ENCODE data around the gene ZNF639.
"Not testable (repeated sequence)": the region's sequence is repeated elsewhere in the genome, so short reads cannot be mapped to it uniquely, and the experiment has no call there.

Gene ZNF639

GRCh38 chr3:179322286-179323196 is at the start of gene ZNF639:
Gene ZNF639 (plus strand): TSS chr3:179323031. CDS start chr3:179328294, 5,263 bp downstream.
- peak; percentile 92 for TF ChIP-seq CTCF (IDR thresholded peaks at IDR 0.05; ENCODE audit: borderline replicate concordance, insufficient read depth, low read depth, low read length)
- peak within 1 kb of the TSS; percentile 91 for H3K4me3 ChIP-seq (ENCODE audit: low read depth, low read length)

DNA sequence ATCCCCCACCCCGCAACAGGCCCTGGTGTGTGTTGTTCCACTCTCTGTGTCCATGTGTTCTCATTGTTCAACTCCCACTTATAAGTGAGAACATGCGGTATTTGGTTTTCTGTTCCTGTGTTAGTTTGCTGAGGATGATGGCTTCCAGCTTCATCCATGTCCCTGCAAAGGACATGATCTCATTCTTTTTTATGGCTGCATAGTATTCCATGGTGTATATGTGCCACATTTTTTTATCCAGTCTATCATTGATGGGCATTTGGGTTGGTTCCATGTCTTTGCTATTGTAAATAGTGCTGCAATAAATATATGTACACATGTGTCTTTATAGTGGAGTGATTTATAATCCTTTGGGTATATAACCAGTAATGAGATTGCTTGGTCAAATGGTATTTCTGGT is 48.4 kb upstream of the ZNF639 start:
- H3K4me3 ChIP-seq (ENCODE audit: low read depth, low read length), result not testable (repeated sequence)

DNA sequence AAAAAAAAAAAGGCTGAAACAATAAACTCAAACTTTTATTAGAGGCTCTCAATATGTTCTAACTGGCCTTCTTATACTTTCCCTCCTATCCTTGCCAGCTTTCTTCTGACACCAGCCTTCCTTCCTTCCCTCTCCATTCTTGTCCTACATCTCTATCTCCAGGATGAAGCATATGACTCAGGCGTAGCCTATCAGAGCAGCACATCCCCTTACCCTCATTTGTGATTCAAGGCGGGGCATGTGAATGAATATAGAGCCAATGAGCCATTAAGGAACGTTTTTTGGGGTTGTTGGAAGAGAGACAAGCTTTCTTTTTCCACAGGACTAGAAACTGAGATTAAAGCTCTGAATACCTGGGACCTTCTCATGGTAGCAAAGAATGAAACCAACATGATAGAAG is 46.8 kb upstream of the ZNF639 start:
- no peak overlapping the region for H3K4me3 ChIP-seq (ENCODE audit: low read depth, low read length)
- no peak for TF ChIP-seq CTCF (IDR thresholded peaks at IDR 0.05; ENCODE audit: borderline replicate concordance, insufficient read depth, low read depth, low read length)

DNA sequence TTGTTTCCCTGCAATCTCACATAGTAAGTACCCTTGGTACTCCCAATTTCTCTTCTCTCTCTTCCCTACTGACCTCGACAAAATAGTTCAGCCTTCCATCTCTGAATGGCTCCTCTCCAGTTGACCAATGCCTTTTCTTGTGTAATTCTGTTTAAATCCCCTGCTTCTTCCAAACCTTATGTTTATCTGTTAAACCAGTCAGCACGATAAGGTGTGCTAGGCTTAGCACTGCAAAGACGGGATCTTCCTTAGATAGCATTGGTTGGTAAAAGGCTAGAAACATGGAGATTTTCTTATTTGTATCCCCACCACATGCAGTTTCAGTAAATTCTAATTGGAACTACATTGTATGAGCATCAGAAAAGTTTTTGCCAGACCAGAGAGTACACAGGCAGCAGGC is 46.1 kb upstream of the ZNF639 start:
- H3K4me3 ChIP-seq (ENCODE audit: low read depth, low read length), result no peak overlapping the region
- no peak for TF ChIP-seq CTCF (IDR thresholded peaks at IDR 0.05; ENCODE audit: borderline replicate concordance, insufficient read depth, low read depth, low read length)

- H3K4me3 ChIP-seq (ENCODE audit: low read depth, low read length), result no peak overlapping the region
- TF ChIP-seq CTCF (IDR thresholded peaks at IDR 0.05; ENCODE audit: borderline replicate concordance, insufficient read depth, low read depth, low read length), result no peak
Measured at GRCh38 chr3:179278151-179278550, 44.7 kb upstream of the ZNF639 start.

GRCh38 chr3:179278932-179279693 is 43.7 kb upstream of the ZNF639 start:
- H3K4me3 ChIP-seq (ENCODE audit: low read depth, low read length), result no peak overlapping the region
- TF ChIP-seq CTCF (IDR thresholded peaks at IDR 0.05; ENCODE audit: borderline replicate concordance, insufficient read depth, low read depth, low read length), result no peak

DNA sequence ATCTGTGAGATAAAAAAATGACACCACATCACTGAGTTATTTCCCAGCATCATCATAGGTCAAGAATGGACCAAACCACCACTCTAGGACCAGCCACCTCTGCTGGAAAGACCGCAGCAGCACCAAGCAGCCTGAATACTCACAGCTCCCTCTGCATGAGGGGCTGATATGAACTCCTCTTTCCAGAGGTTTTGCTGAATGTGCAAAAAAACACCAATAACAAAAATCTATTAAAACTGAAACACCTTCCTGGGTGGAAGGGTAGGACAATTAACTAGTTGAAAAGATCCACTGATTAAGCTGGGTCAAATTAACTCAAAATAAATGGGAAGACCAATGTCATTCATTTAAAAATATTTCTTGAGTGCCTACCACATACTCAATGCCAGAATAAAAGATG is 43.0 kb upstream of the ZNF639 start:
- no peak overlapping the region for H3K4me3 ChIP-seq (ENCODE audit: low read depth, low read length)
- TF ChIP-seq CTCF (IDR thresholded peaks at IDR 0.05; ENCODE audit: borderline replicate concordance, insufficient read depth, low read depth, low read length), result no peak
